ENCODE results near the gene WDFY2. TPM values are rescaled to one million over a fixed set of nuclear protein-coding genes. Genes with fewer than 3 reads are reported as not detected.

The WDFY2 gene
- total and polyA plus RNA-seq, 2 of the 13 experiments (the other 11 are each of a cell fraction or from before 2014, with no cell fraction given), result 22.6 to 27.0 TPM

GRCh38 chr13:51583875-51584730 is at the start of gene WDFY2 (continued):
- TF ChIP-seq EZH2 (conservative IDR thresholded peaks at IDR 0.05; ENCODE audit: low read depth, low read length) (no peak), ZNF776 (CRISPR knock-in tag; IDR thresholded peaks at IDR 0.05) (no peak), MIER3 (CRISPR knock-in tag; IDR thresholded peaks at IDR 0.05; ENCODE audit: borderline replicate concordance) (peak; percentile 84; the same call in 1 of the 2 replicates), RBFOX2 (IDR thresholded peaks at IDR 0.05; ENCODE audit: low read depth, low read length) (peak; percentile 96), ZNF44 (CRISPR knock-in tag; IDR thresholded peaks at IDR 0.05) (no peak; the same call in 1 of the 2 replicates), NFE2L2 (IDR thresholded peaks at IDR 0.05; ENCODE audit: low read length) (no peak), MZF1 (CRISPR knock-in tag; IDR thresholded peaks at IDR 0.05; ENCODE audit: borderline replicate concordance) (no peak), SMARCE1 (IDR thresholded peaks at IDR 0.05; ENCODE audit: borderline replicate concordance) (no peak), ZNF816 (CRISPR knock-in tag; IDR thresholded peaks at IDR 0.05; ENCODE audit: borderline replicate concordance) (no peak), THAP8 (CRISPR knock-in tag; IDR thresholded peaks at IDR 0.05; ENCODE audit: borderline replicate concordance) (peak; percentile 22; the same call in 1 of the 2 replicates), MATR3 (CRISPR knock-in tag; IDR thresholded peaks at IDR 0.05) (no peak), GTF2F1 (IDR thresholded peaks at IDR 0.05; ENCODE audit: low read length) (0 out of 2 replicates have a peak, but pooled peaks have one; percentile 63), ZNF251 (CRISPR knock-in tag; IDR thresholded peaks at IDR 0.05) (no peak), SP1 (IDR thresholded peaks at IDR 0.05) (no peak), SP1 (CRISPR knock-in tag; IDR thresholded peaks at IDR 0.05) (peak; percentile 94), NCOA5 (CRISPR knock-in tag; IDR thresholded peaks at IDR 0.05) (no peak), ZNF878 (CRISPR knock-in tag; IDR thresholded peaks at IDR 0.05) (0 out of 2 replicates have a peak, but pooled peaks have one; percentile 62), ARNT (IDR thresholded peaks at IDR 0.05) (no peak), CREB3 (CRISPR knock-in tag; IDR thresholded peaks at IDR 0.05) (no peak), GATA4 (IDR thresholded peaks at IDR 0.05; ENCODE audit: borderline replicate concordance, low read depth) (no peak), ZIK1 (CRISPR knock-in tag; IDR thresholded peaks at IDR 0.05; ENCODE audit: borderline replicate concordance, low read depth) (peak; percentile 44; the same call in 1 of the 2 replicates), ZSCAN29 (CRISPR knock-in tag; conservative IDR thresholded peaks at IDR 0.05) (peak; percentile 60; the same call in 1 of the 2 replicates), NRL (CRISPR knock-in tag; IDR thresholded peaks at IDR 0.05; ENCODE audit: borderline replicate concordance) (0 out of 2 replicates have a peak, but pooled peaks have one; percentile 49), ZNF660 (CRISPR knock-in tag; IDR thresholded peaks at IDR 0.05; ENCODE audit: borderline replicate concordance, low read depth) (no peak), MBD4 (IDR thresholded peaks at IDR 0.05; ENCODE audit: borderline replicate concordance, low read length) (no peak), ZFAT (CRISPR knock-in tag; conservative IDR thresholded peaks at IDR 0.05) (no peak), SCMH1 (CRISPR knock-in tag; IDR thresholded peaks at IDR 0.05; ENCODE audit: borderline replicate concordance) (no peak), ZFX (CRISPR knock-in tag; IDR thresholded peaks at IDR 0.05; ENCODE audit: low read depth) (peak; percentile 97), HDAC6 (IDR thresholded peaks at IDR 0.05; ENCODE audit: low read depth, low read length) (no peak), ZNF30 (CRISPR knock-in tag; IDR thresholded peaks at IDR 0.05) (no peak)
- TF ChIP-seq, protein P1, sequence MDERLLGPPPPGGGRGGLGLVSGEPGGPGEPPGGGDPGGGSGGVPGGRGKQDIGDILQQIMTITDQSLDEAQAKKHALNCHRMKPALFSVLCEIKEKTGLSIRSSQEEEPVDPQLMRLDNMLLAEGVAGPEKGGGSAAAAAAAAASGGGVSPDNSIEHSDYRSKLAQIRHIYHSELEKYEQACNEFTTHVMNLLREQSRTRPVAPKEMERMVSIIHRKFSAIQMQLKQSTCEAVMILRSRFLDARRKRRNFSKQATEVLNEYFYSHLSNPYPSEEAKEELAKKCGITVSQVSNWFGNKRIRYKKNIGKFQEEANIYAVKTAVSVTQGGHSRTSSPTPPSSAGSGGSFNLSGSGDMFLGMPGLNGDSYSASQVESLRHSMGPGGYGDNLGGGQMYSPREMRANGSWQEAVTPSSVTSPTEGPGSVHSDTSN (CRISPR knock-in tag; IDR thresholded peaks at IDR 0.05), result no peak

Data from HepG2 (cell line).